GM19395 (cell line): ENCODE results near the gene KANSL3.

ENCODE experiments used
- ATAC-seq: cut with Tn5 transposase; IDR thresholded peaks from one replicate; pipeline ENCODE4 v1.9.1; 2021; ENCODE audit warnings: mild to moderate bottlenecking, moderate library complexity; ENCODE audit not compliant: unreplicated experiment

Gene KANSL3

DNA sequence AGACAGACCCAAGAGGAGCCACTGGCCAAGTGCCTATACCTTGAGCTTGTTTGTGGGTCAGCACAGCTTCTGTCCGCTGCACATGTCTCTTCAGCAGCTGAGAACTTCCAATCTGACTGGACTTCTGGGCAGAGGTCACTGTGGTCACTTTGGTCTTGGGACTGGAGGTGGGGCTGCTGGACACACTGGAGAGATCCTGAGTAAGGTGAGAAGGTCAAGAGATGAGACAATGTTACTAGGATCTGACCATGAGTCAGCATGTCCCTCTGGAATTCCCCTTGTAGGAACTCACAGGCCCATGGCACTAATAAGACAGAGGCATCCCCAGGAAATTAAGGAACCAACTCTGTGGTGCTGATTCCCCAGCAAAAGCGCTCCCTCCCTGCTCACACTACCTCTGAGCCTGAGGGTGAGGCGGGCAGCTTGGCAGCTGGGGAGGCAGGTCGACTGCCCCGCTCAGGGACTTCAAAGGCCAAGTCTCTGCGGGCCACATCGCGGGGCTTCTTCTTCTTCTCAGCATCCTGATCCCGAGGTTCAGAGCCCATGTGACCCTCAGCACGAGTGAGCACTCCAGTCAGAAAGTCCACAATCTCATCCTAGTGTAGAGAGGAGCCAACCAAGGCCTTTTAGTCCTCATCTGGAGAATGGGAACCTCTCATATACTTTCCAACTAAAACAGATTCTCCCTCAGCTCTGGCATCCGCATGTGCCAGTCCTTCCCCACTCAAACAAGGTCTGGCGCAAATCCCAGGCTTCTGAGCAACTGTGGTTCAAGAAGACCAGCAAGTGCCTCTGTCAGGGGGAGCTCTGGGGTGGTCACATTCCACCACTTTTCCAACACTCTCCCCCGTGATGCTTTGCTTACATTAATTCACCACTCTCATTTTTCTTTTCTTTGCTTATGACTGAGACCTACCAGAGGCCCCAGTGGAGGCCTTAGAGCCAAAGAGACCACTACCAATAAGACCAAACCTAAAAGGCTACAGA lies 29.4 kb downstream of the KANSL3 start:
- ATAC-seq: no peak

DNA sequence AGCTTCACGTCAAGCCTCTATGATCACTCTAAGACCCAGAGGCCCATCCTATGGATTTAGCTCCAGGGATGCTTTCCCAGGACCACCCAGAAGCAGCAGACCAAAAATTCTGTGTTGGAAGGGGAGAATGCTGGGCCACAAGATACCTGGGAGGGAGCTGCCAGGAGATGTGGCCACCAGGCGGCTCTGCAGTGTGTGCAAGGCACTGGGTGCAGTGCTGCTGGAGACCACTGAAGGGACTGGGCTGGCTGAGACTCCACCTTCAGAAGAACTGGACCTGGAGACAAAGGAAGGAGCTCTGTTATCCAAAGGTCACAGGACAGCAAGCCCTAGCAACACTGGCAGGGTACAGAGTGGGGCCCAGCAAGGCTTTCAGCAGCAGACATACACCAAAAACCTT lies 34.0 kb downstream of the KANSL3 start:
- no peak for ATAC-seq

DNA sequence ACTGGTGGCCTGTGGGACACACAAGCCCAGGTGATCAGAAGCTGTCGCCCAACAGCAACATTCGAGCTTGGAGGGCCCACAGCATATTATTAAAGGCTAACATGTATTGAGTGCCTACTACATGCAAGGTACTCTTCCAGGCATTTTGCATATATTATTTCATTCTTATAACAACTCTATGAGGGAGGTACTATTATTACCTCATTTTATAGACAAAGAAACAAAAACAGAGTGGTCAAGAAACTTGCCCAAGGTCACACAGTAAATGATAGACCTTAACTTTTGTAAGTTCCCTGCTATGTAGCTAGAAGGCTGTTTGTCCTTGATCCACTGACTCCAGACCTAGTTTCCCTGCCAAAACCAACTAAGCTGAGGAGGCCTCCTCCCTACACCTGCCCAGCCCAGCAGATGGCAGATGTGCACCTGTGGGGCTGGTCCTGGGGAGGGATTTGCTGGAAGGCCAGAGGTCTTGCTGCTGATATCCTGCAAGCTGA lies 35.7 kb downstream of the KANSL3 start:
- no peak for ATAC-seq

GRCh38 chr2:96601382-96602292 lies 36.5 kb downstream of the KANSL3 start:
- ATAC-seq: no peak

- ATAC-seq: no peak
Measured at GRCh38 chr2:96599941-96600340, 38.2 kb downstream of the KANSL3 start.

- ATAC-seq: no peak
Measured at GRCh38 chr2:96596596-96596995, 41.5 kb downstream of the KANSL3 start.

DNA sequence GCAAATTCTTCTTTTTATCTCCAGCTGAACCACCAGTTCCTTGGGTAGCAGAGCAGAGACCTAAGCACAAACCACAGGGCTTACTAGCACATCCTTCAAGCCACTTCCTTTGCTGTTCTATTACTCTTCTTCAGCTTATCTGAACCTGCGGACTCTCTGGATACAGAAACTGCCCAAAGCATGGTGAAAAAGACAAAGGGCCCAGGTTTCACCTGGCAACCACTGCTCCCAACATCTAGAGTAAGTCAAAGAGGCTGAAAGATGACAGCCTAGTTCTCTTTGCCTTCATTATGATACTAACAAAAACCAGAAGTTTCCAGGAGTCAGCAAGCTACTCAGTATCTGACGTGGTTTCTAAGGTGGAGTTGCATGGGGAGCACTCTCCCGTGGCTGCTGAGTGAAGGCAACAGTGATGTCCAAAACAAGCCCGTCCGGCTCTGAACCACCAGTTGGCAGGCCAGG lies 43.4 kb downstream of the KANSL3 start:
- ATAC-seq: no peak

DNA sequence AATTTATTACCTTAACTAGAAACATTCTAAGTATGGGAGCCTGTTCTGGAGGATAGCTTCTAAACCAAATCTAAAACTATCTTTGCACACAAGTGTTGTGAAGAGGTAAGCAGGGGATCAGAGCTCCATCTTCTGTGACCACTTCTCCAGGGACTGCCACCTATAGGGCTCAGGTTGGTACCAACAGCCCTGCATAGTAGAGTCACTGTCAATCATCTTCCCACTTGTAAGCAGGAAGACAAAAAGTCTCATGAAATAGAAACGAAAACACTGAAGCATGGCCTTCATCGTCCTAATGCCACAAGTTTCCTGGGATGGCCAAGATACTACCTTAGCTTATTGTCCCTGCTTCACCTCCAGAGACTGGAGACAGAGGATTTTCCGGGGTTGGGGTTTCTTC lies 43.8 kb downstream of the KANSL3 start:
- ATAC-seq: no peak

GRCh38 chr2:96591494-96591893 lies 46.6 kb downstream of the KANSL3 start:
- ATAC-seq: no peak

DNA sequence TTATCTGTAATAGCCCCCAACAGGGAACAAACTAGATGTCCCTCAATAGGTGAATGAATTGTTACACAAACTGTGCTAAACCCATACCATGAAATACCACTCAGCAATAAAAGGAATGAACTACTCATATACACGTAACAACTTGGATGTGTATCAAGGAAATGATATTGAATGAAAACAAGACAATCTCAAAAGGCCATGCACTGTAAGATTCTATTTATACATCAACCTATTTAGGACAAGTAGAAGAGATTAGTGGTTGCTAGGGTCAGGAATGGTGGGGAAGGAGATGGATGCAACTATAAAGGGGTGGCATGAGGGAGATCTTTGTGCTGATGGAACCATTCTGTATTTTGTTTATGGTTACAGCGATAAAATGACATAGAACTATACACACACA lies 47.1 kb downstream of the KANSL3 start:
- no peak for ATAC-seq

GRCh38 chr2:96587843-96588242 lies 50.3 kb downstream of the KANSL3 start:
- no peak for ATAC-seq

DNA sequence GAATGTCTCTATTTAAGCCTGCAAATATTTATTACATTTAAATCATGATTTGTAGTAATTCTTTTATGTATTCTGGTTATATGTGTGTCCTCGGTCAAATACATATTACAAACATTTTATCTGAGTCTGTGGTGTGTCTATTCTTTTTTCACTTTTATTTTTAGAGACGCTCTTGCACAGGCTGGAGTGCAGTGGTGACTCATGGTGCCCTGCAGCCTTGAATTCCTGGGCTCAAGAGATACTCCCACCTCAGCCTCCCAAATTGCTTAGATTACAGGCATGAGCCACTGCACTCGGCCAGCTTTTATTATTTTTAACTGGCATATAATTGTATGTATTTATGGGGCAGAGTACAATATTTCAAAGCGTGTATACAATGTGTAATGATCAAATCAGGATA lies 54.1 kb downstream of the KANSL3 start:
- ATAC-seq: no peak

- ATAC-seq: no peak
Measured at GRCh38 chr2:96580771-96581170, 57.3 kb downstream of the KANSL3 start.

- no peak for ATAC-seq
Measured at GRCh38 chr2:96579422-96579821, 58.7 kb downstream of the KANSL3 start.

DNA sequence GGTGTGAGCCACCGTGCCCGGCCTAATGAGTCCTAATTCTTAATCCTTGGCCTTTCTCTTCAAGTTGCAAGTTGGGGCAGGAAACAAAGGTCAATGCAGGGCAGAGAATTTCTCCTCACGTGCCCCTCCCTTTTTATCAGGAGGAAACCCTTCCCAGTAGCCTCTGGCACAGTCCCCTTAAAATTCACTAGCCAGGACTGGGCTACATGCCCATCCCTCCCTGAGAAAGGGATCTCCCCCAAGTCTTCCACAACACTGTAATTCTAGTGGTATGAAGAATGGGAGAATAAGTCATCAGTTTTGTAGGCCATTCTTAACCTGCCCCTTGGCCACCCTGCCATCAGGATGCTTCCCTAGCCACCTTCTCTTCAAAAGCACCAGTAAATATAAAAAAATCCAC lies 59.4 kb downstream of the KANSL3 start:
- ATAC-seq: no peak

DNA sequence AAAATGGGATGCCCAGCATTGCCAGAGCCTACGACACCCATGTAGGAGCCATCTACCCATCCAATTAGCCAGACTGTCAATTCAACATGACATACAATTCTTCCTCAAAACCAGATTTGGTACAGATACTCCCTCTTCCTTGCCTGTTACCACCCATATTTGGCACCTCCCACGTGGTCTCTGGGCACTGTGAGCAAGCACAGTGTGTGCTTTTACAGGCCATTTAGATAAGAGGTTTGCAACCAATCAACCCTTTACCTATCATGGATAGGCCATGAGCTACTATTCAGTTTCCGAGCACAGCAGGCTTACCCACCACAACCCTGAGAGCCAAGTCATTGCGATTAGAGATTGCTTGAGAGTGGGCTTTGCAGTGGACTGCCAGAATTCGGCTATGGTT lies 60.6 kb downstream of the KANSL3 start:
- no peak for ATAC-seq

- no peak for ATAC-seq
Measured at GRCh38 chr2:96575785-96576456, 62.2 kb downstream of the KANSL3 start.

DNA sequence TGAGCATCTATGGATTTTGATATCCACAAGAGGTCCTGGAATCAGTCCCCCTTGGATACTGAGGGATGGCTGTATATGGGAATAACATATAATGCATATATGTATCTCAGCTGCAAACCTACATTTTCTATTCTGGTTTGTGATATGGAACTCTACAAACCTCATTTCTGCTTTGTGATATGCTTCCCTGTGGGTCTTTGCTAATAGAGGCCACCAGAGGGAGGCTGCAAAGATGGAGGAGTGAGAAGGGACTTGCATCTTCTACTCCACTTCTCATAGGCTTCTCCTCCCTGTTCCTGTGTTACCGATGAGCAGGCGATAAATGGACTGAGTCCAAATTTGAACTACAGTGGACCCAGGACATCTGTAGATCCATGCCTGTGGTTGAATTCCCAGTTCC lies 63.7 kb downstream of the KANSL3 start:
- ATAC-seq: no peak

- no peak for ATAC-seq
Measured at GRCh38 chr2:96568094-96568493, 70.0 kb downstream of the KANSL3 start.

- no peak for ATAC-seq
Measured at GRCh38 chr2:96565111-96565510, 73.0 kb downstream of the KANSL3 start.

- no peak for ATAC-seq
Measured at GRCh38 chr2:96564563-96564962, 73.5 kb downstream of the KANSL3 start.
